Prostate gland (tissue), 2 donors: ENCODE results near the gene KRTAP2-2.

Experiments
- POLR2A ChIP-seq: fragments of 450-650 bp; IDR thresholded peaks from one replicate; pipeline ENCODE4 v1.6.1; 2016; ENCODE audit warnings: antibody characterized with exemption, mild to moderate bottlenecking
- POLR2AphosphoS5 ChIP-seq: sonication (generic); formaldehyde crosslinking; IDR thresholded peaks from one replicate; pipeline ENCODE4 v1.6.1; 2017; ENCODE audit warnings: antibody characterized with exemption
- TF ChIP-seq, protein P1 (sequence below), 4 experiments: fragments of 200-600 bp in 2 of 4; fragments of 450-650 bp in 2 of 4; sonication (generic) in 2 of 4; IDR thresholded peaks; 1 replicate in 3 of 4; 2 replicates in 1 of 4; pipeline ENCODE4 v1.5.1; 2016 to 2019; ENCODE audit warnings: antibody characterized with exemption in 4 of 4, mild to moderate bottlenecking in 2 of 4, moderate library complexity in 2 of 4

DNA sequence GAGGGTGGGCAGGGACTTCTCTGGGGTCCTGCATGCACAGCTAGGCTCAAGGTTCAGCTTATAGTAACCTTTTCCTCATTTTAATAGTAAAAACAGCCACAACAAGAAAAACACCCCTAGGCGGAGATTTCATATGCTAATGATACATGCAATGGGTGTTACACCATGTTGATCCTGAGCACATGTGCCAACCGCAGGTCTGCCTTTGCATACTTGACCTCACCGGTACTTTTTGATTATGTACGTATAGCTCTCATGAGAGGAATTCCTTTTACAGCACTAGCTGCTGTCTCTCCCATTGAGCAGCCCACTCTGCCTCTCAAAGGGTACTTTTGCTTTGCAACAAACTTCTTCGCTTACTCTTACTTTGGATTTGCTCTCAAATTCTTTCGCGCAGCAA, 41.0 kb upstream of the KRTAP2-2 start:
- TF ChIP-seq, protein P1, sequence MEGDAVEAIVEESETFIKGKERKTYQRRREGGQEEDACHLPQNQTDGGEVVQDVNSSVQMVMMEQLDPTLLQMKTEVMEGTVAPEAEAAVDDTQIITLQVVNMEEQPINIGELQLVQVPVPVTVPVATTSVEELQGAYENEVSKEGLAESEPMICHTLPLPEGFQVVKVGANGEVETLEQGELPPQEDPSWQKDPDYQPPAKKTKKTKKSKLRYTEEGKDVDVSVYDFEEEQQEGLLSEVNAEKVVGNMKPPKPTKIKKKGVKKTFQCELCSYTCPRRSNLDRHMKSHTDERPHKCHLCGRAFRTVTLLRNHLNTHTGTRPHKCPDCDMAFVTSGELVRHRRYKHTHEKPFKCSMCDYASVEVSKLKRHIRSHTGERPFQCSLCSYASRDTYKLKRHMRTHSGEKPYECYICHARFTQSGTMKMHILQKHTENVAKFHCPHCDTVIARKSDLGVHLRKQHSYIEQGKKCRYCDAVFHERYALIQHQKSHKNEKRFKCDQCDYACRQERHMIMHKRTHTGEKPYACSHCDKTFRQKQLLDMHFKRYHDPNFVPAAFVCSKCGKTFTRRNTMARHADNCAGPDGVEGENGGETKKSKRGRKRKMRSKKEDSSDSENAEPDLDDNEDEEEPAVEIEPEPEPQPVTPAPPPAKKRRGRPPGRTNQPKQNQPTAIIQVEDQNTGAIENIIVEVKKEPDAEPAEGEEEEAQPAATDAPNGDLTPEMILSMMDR (IDR thresholded peaks at IDR 0.05) = no peak
- TF ChIP-seq POLR2AphosphoS5 = no peak
- TF ChIP-seq POLR2A = no peak
